Activated T-helper 1 cell treated with anti-CD3 and anti-CD28 coated beads, Interleukin-12 subunit alpha, Interleukin-12 subunit beta, Interleukin-2, Interleukin-4 antibody, amounts not matched to agents 30 ng/mL and 10 ng/mL and 1 ng/mL, durations not matched to agents 14 hours and 24 hours and 36 hours (primary cell): ENCODE results near the gene SCN1B. TPM values are rescaled to one million over a fixed set of nuclear protein-coding genes. Genes with fewer than 3 reads are reported as not detected.
"Not testable (repeated sequence)": the region's sequence is repeated elsewhere in the genome, so short reads cannot be mapped to it uniquely, and the experiment has no call there.

Source experiments
- DNase-seq: peaks from one replicate; pipeline ENCODE4 v3.0.0; 2021; ENCODE audit warnings: low spot score
- H3K27ac Mint-ChIP-seq: one replicate; pipeline ENCODE4 v1.8.0; 2021; ENCODE audit warnings: mild to moderate bottlenecking, mixed read lengths
- H3K27me3 Mint-ChIP-seq: one replicate; pipeline ENCODE4 v1.8.0; 2022; ENCODE audit warnings: mild to moderate bottlenecking, moderate library complexity, mixed read lengths; ENCODE audit not compliant: insufficient read depth
- H3K36me3 Mint-ChIP-seq: one replicate; pipeline ENCODE4 v1.8.0; 2021; ENCODE audit warnings: low read depth, mixed read lengths
- H3K4me1 Mint-ChIP-seq: one replicate; pipeline ENCODE4 v1.8.0; 2021; ENCODE audit warnings: low read depth, mixed read lengths
- H3K4me3 Mint-ChIP-seq: one replicate; pipeline ENCODE4 v1.8.0; 2021; ENCODE audit warnings: mild to moderate bottlenecking, moderate library complexity, mixed read lengths
- H3K9me3 Mint-ChIP-seq: one replicate; pipeline ENCODE4 v1.8.0; 2021; ENCODE audit warnings: mixed read lengths
- intact Hi-C: fragments of 100-400 bp; cut with micrococcal nuclease; formaldehyde crosslinking; loops from one replicate; pipeline ENCODE4 v1.15.1; 2024
- total RNA-seq: library from RNA; stranded (reverse); gene quantifications from 2 replicates; pipeline ENCODE4 v1.2.3, GENCODE V29; 2022

The SCN1B gene
- total RNA-seq, 1 donor from 2014 or later: 1.2 TPM

GRCh38 chr19:35026418-35026817 is 3.9 kb upstream of the SCN1B start:
- Mint-ChIP-seq H3K9me3 (no peaks in the 10 kb centered on the region), H3K27me3 (peaks cover 4% of the 10 kb centered on the region), H3K4me1 (peaks cover 4% of the 10 kb centered on the region), H3K27ac (no peak overlapping the region), H3K36me3 (peaks cover 29% of the 10 kb centered on the region), H3K4me3 (no peak overlapping the region)
- no peak for DNase-seq
- intact Hi-C loops: no loop called here

DNA sequence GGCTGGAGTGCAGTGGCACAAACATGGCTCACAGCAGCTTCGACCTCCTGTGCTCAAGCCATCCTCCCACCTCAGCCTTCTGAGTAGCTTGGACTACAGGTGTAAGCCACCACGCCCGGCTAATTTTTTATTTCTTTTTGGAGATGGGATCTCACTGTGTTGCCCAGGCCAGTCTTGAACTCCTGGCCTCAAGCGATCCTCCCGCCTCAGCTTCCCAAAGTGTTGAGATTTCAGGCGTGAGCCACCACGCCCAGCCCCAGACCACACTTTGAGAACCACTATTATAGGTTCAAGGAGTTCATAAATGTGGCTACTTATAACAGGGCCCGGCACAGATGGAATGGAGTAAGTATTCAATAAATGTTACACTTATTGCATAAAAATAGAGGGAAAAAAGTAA is 3.3 kb upstream of the SCN1B start:
- intact Hi-C loops: no loop called here
- no peak for DNase-seq
- Mint-ChIP-seq H3K36me3 (peaks cover 28% of the 10 kb centered on the region), H3K4me3 (no peak overlapping the region), H3K4me1 (peaks cover 7% of the 10 kb centered on the region), H3K9me3 (no peaks in the 10 kb centered on the region), H3K27me3 (peaks cover 9% of the 10 kb centered on the region), H3K27ac (no peak overlapping the region)

DNA sequence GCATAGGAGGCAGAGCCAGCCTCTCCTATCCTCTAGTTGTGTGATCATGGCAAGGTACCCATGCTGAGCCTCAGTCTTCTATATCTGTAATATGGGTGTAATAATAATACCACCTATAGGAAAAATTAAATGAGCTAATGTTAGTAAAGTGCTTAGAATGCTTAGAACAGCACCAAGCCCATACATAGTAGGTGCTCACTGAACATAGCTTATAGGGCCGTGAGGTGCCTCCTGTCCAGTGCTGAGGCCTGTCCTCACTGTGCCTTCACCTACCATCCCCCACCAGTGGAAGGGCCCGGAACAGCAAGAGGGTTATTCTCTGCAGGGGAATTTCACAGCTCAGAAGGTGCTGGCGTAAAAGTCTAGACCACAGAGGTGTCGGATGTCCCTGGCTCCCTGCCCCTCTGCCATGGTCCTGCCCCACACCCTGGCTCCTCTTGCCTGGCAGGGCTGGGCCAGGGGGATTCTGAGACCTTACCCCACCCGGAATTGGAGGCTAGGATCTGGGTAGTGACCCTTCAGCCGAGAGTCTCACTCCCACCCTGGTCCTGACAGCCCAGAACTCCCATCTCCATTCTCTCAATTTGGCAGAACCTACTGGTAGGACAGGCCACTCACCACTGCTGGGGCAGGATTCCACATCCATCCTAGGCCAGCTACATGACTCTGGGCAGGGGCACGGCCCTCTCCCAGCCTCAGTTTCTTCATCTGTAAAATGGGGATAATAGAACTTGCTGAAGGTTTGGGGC is 2.2 kb upstream of the SCN1B start:
- H3K36me3 Mint-ChIP-seq: peaks cover 24% of the 10 kb centered on the region

GRCh38 chr19:35028600-35028885 is 1.7 kb upstream of the SCN1B start:
- H3K4me1 Mint-ChIP-seq, H3K27ac Mint-ChIP-seq, intact Hi-C loops, DNase-seq, H3K9me3 Mint-ChIP-seq, H3K4me3 Mint-ChIP-seq: not testable (repeated sequence)
- H3K36me3 Mint-ChIP-seq: peaks cover 22% of the 10 kb centered on the region
- H3K27me3 Mint-ChIP-seq: peaks cover 19% of the 10 kb centered on the region

More for the DNA sequence above, 2.2 kb upstream of the SCN1B start:
- Mint-ChIP-seq H3K27me3 (peaks cover 19% of the 10 kb centered on the region), H3K9me3 (no peaks in the 10 kb centered on the region), H3K4me1 (peaks cover 7% of the 10 kb centered on the region), H3K27ac (no peak overlapping the region), H3K4me3 (no peak overlapping the region)
- intact Hi-C loops: no loop called here
- no peak for DNase-seq

DNA sequence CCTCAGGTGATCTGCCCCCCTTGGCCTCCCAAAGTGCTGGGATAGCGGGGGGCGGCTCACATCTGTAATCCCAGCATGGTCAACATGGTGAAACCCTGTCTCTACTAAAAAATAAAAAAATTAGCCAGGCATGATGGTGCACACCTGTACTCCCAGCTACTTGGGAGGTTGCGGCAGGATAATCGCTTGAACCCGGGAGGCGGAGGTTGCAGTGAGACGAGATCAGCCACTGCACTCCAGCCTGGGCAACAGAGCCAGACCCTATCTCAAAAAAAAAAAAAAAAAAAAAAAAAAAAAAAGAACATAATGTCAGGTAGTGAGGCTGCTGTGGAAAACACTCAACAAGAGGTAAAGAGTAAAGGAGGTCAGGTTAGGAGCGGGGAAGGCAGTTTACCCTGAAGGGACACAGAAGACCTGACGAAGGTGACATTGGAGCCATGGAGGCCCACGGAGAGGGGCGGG is 964 bp upstream of the SCN1B start:
- H3K4me3 Mint-ChIP-seq: peak overlapping the region; percentile 33
- DNase-seq, H3K4me1 Mint-ChIP-seq, intact Hi-C loops, H3K9me3 Mint-ChIP-seq, H3K27ac Mint-ChIP-seq: not testable (repeated sequence)
- peaks cover 19% of the 10 kb centered on the region for H3K27me3 Mint-ChIP-seq
- peaks cover 19% of the 10 kb centered on the region for H3K36me3 Mint-ChIP-seq

DNA sequence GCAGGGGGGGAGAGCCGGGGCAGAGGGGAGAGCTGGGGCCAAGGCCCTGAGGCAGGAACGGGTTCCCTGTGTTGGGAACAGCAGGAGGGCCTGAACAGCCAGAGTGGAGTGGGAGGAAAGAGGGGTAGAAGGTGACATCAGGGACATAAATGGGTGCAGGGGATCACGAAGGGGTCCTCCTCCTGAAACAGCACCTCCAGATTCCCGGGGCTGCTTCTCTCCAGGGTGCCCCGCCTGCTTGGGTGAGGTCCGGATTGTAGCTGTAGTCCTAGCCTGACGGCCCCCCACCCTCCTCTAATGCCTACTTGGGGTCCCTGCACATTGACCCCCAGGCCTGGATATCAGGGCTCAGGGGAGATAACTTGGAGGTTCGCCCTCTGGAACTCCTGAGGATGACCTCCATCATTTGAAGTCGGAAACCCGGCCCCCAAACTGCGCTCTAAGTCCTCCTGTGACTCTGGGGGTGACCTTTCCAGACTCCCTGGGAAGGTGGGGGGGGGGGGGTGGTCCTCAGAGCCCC is 473 bp upstream of the SCN1B start:
- Mint-ChIP-seq H3K4me3 (peak overlapping the region; percentile 33), H3K36me3 (peaks cover 16% of the 10 kb centered on the region), H3K27me3 (peaks cover 21% of the 10 kb centered on the region), H3K9me3 (no peaks in the 10 kb centered on the region), H3K4me1 (peaks cover 7% of the 10 kb centered on the region), H3K27ac (no peak overlapping the region)
- DNase-seq: no peak
- intact Hi-C loops: loop anchor here (1.0 kb wide), 1 partner anchor 56 kb away; no protein-coding TSS in a partner anchor

DNA sequence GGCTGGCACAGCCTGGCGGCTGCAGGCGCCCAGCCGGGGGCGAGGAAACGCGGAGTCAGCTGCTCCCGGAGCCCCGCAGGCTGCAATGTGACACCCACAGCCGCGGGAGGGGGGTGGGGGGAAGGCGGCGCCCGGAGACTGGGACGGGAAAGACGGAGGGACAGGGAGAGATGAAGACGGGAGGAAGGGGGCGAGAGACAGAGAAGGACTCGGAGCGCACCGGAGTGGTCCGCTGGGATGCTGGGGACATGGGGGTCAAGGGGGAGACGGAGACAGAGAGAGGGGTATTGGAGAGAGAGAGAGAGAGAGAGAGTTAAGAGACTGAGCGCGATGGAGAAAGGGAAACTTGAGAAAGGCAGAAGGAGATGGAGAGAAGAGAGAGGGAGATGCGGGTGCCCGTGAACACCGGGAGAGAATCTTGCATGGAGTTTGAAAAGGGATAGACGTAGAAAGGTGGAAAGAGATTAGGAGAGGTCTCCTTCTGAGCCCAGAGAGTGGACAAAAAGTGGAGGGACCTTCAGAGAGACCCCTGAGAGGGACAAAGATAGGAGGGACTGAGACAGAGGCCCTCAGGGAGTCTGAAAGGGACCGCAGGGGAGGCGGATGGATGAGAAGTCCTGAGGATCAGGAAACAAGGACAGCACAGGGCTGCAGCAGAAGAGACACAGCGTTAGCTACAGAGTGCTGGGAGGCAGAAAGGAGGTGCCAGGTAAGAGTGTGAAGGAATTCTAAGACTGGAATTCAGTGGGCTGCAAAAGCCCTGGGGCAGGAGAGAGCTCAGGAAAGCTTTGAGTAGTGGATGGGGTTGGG is 1.0 kb downstream of the SCN1B start:
- intact Hi-C loops: no loop called here
- Mint-ChIP-seq H3K36me3 (peaks cover 11% of the 10 kb centered on the region), H3K27me3 (peaks cover 23% of the 10 kb centered on the region), H3K27ac (peak overlapping the region; percentile 37), H3K9me3 (no peaks in the 10 kb centered on the region), H3K4me3 (peak overlapping the region; percentile 79), H3K4me1 (peaks cover 7% of the 10 kb centered on the region)
- DNase-seq: no peak

- Mint-ChIP-seq H3K4me3 (no peak overlapping the region), H3K27ac (no peak overlapping the region), H3K4me1 (peaks cover 7% of the 10 kb centered on the region), H3K9me3 (no peaks in the 10 kb centered on the region), H3K27me3 (peaks cover 23% of the 10 kb centered on the region), H3K36me3 (peaks cover 8% of the 10 kb centered on the region)
- no peak for DNase-seq
- intact Hi-C loops: no loop called here
Measured at GRCh38 chr19:35032356-35032865, 2.1 kb downstream of the SCN1B start.

GRCh38 chr19:35033067-35034004 is 3.1 kb downstream of the SCN1B start:
- peaks cover 26% of the 10 kb centered on the region for H3K27me3 Mint-ChIP-seq
- no peak for DNase-seq
- intact Hi-C loops: no loop called here
- no peak overlapping the region for H3K4me3 Mint-ChIP-seq
- H3K36me3 Mint-ChIP-seq: peaks cover 2% of the 10 kb centered on the region
- no peaks in the 10 kb centered on the region for H3K9me3 Mint-ChIP-seq
- H3K4me1 Mint-ChIP-seq: peaks cover 7% of the 10 kb centered on the region
- H3K27ac Mint-ChIP-seq: no peak overlapping the region

GRCh38 chr19:35034005-35034502 is 3.8 kb downstream of the SCN1B start:
- Mint-ChIP-seq H3K9me3 (no peaks in the 10 kb centered on the region), H3K4me3 (no peak overlapping the region), H3K36me3 (no peaks in the 10 kb centered on the region), H3K27ac (no peak overlapping the region), H3K4me1 (peaks cover 7% of the 10 kb centered on the region), H3K27me3 (peaks cover 27% of the 10 kb centered on the region)
- no peak for DNase-seq
- intact Hi-C loops: no loop called here

GRCh38 chr19:35034588-35035382 is 4.5 kb downstream of the SCN1B start:
- DNase-seq: no peak
- Mint-ChIP-seq H3K9me3 (no peaks in the 10 kb centered on the region), H3K4me3 (no peak overlapping the region), H3K27me3 (peaks cover 30% of the 10 kb centered on the region), H3K36me3 (no peaks in the 10 kb centered on the region), H3K4me1 (peaks cover 7% of the 10 kb centered on the region), H3K27ac (peak overlapping the region; percentile 40)
- intact Hi-C loops: no loop called here
